Tibial nerve (tissue), 4 donors: ENCODE results near the gene XYLT1. TPM values are rescaled to one million over a fixed set of nuclear protein-coding genes. Genes with fewer than 3 reads are reported as not detected.

Source experiments
- DNase-seq, 2 donors: peaks; one replicate each; pipeline ENCODE4 v3.0.0-alpha.2; 2019; ENCODE audit warnings: low spot score in 2 of 2
- H3K27ac ChIP-seq, 4 donors: fragments of 200-600 bp; sonication (generic) in 3 of 4; one replicate each; pipeline ENCODE4 v1.5.1; 2017 to 2019; ENCODE audit warnings: mild to moderate bottlenecking in 1 of 4
- H3K27me3 ChIP-seq, 2 donors: fragments of 200-600 bp; sonication (generic) in 1 of 2; one replicate each; pipeline versions ENCODE4 v1.5.1 to v1.6.0; 2017 to 2019
- H3K36me3 ChIP-seq, 3 donors: fragments of 200-600 bp; sonication (generic); one replicate each; pipeline ENCODE4 v1.5.1; 2018 to 2019
- H3K4me1 ChIP-seq, 4 donors: fragments of 200-600 bp; sonication (generic) in 3 of 4; one replicate each; pipeline ENCODE4 v1.5.1; 2017 to 2019
- H3K4me3 ChIP-seq, 4 donors: fragments of 200-600 bp; sonication (generic) in 3 of 4; one replicate each; pipeline ENCODE4 v1.5.1; 2017 to 2019; ENCODE audit warnings: mild to moderate bottlenecking in 1 of 4, moderate library complexity in 1 of 4
- H3K9me3 ChIP-seq, 4 donors: fragments of 200-600 bp; sonication (generic) in 3 of 4; one replicate each; pipeline ENCODE4 v1.5.1; 2017 to 2019
- CTCF ChIP-seq, 5 experiments: fragments of 200-600 bp in 3 of 5; fragments of 450-650 bp in 2 of 5; sonication (generic) in 3 of 5; IDR thresholded peaks; one replicate each; pipeline ENCODE4 v1.5.1; 2016 to 2019; ENCODE audit warnings: antibody characterized with exemption in 5 of 5, mild to moderate bottlenecking in 3 of 5, moderate library complexity in 2 of 5
- EP300 ChIP-seq, 2 donors: sonication (generic); formaldehyde crosslinking; IDR thresholded peaks; one replicate each; pipeline ENCODE4 v1.6.1; 2017; ENCODE audit warnings: antibody characterized with exemption in 2 of 2, mild to moderate bottlenecking in 1 of 2
- POLR2A ChIP-seq, 2 donors: fragments of 450-650 bp; IDR thresholded peaks; one replicate each; pipeline ENCODE4 v1.6.1; 2017; ENCODE audit warnings: antibody characterized with exemption in 2 of 2, mild to moderate bottlenecking in 2 of 2, moderate library complexity in 2 of 2
- WGBS, 2 donors: methylation state at CpG; one replicate each; pipeline ENCODE4 v1.1.5; 2018; 5-methylcytosine and 5-hydroxymethylcytosine counted together
- total RNA-seq, 4 donors: library from RNA; depleted of rRNA; stranded (reverse); fragments of >200 nt; gene quantifications; one replicate each; pipeline ENCODE4 v1.1.0, GENCODE V29; 2016

Gene XYLT1
- total RNA-seq, 4 donors from 2014 or later, result 13.8 to 23.1 (median 14.8) TPM

- Histone ChIP-seq H3K4me3 (no peak overlapping the region), H3K4me1 (peaks cover 0 to 46% (median 33%) of the 10 kb centered on the region in 4 donors), H3K9me3 (no peaks in the 10 kb centered on the region), H3K27ac (peak overlapping the region in 3 of 4 donors; percentile 64 to 84 (median 82)), H3K27me3 (no peaks in the 10 kb centered on the region), H3K36me3 (no peaks in the 10 kb centered on the region)
- DNase-seq, result no peak
- TF ChIP-seq CTCF (IDR thresholded peaks at IDR 0.05) (no peak), EP300 (IDR thresholded peaks at IDR 0.05) (no peak), POLR2A (IDR thresholded peaks at IDR 0.05) (no peak)
- 45 to 67% methylated on average over 4 of the region's 4 CpGs for WGBS, 2 donors
Measured at GRCh38 chr16:17370731-17371285, 100.0 kb downstream of the XYLT1 start.

GRCh38 chr16:17370223-17370707, 100.5 kb downstream of the XYLT1 start:
- WGBS, 2 donors, result 40 to 47% methylated on average over 13 of the region's 13 CpGs
- TF ChIP-seq EP300 (IDR thresholded peaks at IDR 0.05) (no peak), POLR2A (IDR thresholded peaks at IDR 0.05) (no peak)
- Histone ChIP-seq H3K4me1 (peaks cover 0 to 51% (median 36%) of the 10 kb centered on the region in 4 donors), H3K4me3 (peak overlapping the region in 2 of 4 donors; percentile 15 to 24), H3K27ac (peak overlapping the region in 3 of 4 donors; percentile 64 to 84 (median 82)), H3K36me3 (no peaks in the 10 kb centered on the region), H3K27me3 (no peaks in the 10 kb centered on the region), H3K9me3 (no peaks in the 10 kb centered on the region)
- DNase-seq, result no peak

GRCh38 chr16:17369421-17370222, 101.1 kb downstream of the XYLT1 start:
- H3K36me3 ChIP-seq, result no peaks in the 10 kb centered on the region
- H3K4me3 ChIP-seq, result peak overlapping the region in 3 of 4 donors; percentile 12 to 24 (median 15)
- TF ChIP-seq POLR2A (IDR thresholded peaks at IDR 0.05), result no peak
- no peak for TF ChIP-seq CTCF (IDR thresholded peaks at IDR 0.05)
- TF ChIP-seq EP300 (IDR thresholded peaks at IDR 0.05), result peak; percentile 35 to 65
- peak in 1 of 2 donors; percentile 36 for DNase-seq
- no peaks in the 10 kb centered on the region for H3K27me3 ChIP-seq
- WGBS, 2 donors, result 20 to 23% methylated on average over 14 of the region's 14 CpGs
- H3K4me1 ChIP-seq, result peaks cover 0 to 57% (median 42%) of the 10 kb centered on the region in 4 donors
- H3K9me3 ChIP-seq, result no peaks in the 10 kb centered on the region
- H3K27ac ChIP-seq, result peak overlapping the region in 3 of 4 donors; percentile 64 to 84 (median 82)

GRCh38 chr16:17368951-17369350, 101.8 kb downstream of the XYLT1 start:
- Histone ChIP-seq H3K4me1 (peaks cover 0 to 64% (median 49%) of the 10 kb centered on the region in 4 donors), H3K36me3 (no peaks in the 10 kb centered on the region), H3K27ac (peak overlapping the region in 3 of 4 donors; percentile 64 to 84 (median 82)), H3K4me3 (peak overlapping the region in 1 of 4 donors; percentile 12), H3K9me3 (no peaks in the 10 kb centered on the region), H3K27me3 (no peaks in the 10 kb centered on the region)
- DNase-seq, result no peak
- WGBS, 2 donors, result 84 to 95% methylated on average over 5 of the region's 5 CpGs
- TF ChIP-seq CTCF (IDR thresholded peaks at IDR 0.05) (no peak), EP300 (IDR thresholded peaks at IDR 0.05) (no peak), POLR2A (IDR thresholded peaks at IDR 0.05) (no peak)

- WGBS, 2 donors, result 75 to 77% methylated on average over 3 of the region's 3 CpGs
- peaks cover 0 to 69% (median 49%) of the 10 kb centered on the region in 4 donors for H3K4me1 ChIP-seq
- no peak for TF ChIP-seq POLR2A (IDR thresholded peaks at IDR 0.05)
- TF ChIP-seq EP300 (IDR thresholded peaks at IDR 0.05), result no peak
- no peak for TF ChIP-seq CTCF (IDR thresholded peaks at IDR 0.05)
Measured at GRCh38 chr16:17368446-17368845, 102.3 kb downstream of the XYLT1 start.

More at GRCh38 chr16:17368446-17368845, 102.3 kb downstream of the XYLT1 start:
- no peak overlapping the region for H3K4me3 ChIP-seq
- H3K27me3 ChIP-seq, result no peaks in the 10 kb centered on the region
- H3K27ac ChIP-seq, result peak overlapping the region in 3 of 4 donors; percentile 21 to 82 (median 64)
- no peak for DNase-seq
- H3K36me3 ChIP-seq, result no peaks in the 10 kb centered on the region
- no peaks in the 10 kb centered on the region for H3K9me3 ChIP-seq
